ENCODE results near the gene WSB1. TPM values are rescaled to one million over a fixed set of nuclear protein-coding genes. Genes with fewer than 3 reads are reported as not detected.
A peak's percentile ranks its signal among the peaks of the same experiment; 100 is the strongest.

The WSB1 gene
- total and polyA plus RNA-seq, 9 of the 15 experiments (the other 6 are each of a cell fraction or from before 2014, with no cell fraction given), result 22.8 to 229 (median 81.1) TPM

DNA sequence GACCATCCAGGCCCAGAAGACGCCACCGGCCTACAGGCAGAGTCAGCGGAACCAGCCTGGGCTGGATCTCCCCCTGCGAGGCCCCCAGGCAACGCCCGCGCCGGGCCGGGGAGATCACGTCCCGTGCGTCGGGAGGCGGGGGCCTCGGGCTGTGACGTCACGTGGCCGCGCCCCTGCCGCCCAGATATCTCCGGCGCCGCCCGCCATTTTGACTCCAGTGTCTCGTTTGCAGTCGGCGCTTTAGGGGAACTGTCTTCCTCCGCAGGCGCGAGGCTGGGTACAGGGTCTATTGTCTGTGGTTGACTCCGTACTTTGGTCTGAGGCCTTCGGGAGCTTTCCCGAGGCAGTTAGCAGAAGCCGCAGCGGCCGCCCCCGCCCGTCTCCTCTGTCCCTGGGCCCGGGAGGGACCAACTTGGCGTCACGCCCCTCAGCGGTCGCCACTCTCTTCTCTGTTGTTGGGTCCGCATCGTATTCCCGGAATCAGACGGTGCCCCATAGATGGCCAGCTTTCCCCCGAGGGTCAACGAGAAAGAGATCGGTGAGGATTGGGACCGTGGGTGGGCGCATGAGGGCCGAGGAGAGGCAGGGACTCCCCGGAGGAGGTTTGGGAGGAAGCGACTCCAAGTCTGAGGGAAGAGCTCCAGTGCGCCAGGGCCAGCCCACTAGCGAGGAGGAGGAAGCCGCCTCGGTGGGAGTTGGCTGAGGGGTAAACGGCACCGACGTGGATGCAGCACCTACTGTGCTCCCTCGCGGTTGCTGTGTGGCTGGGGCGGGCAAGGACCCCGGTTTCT, at the start of gene WSB1 (continued):
- TF ChIP-seq EP300 (IDR thresholded peaks at IDR 0.05; ENCODE audit: low read length), result 0 out of 2 replicates have a peak, but pooled peaks have one; percentile 49
- TF ChIP-seq CREB3L1 (IDR thresholded peaks at IDR 0.05; ENCODE audit: borderline replicate concordance, low read depth), result no peak
- TF ChIP-seq, protein P1, sequence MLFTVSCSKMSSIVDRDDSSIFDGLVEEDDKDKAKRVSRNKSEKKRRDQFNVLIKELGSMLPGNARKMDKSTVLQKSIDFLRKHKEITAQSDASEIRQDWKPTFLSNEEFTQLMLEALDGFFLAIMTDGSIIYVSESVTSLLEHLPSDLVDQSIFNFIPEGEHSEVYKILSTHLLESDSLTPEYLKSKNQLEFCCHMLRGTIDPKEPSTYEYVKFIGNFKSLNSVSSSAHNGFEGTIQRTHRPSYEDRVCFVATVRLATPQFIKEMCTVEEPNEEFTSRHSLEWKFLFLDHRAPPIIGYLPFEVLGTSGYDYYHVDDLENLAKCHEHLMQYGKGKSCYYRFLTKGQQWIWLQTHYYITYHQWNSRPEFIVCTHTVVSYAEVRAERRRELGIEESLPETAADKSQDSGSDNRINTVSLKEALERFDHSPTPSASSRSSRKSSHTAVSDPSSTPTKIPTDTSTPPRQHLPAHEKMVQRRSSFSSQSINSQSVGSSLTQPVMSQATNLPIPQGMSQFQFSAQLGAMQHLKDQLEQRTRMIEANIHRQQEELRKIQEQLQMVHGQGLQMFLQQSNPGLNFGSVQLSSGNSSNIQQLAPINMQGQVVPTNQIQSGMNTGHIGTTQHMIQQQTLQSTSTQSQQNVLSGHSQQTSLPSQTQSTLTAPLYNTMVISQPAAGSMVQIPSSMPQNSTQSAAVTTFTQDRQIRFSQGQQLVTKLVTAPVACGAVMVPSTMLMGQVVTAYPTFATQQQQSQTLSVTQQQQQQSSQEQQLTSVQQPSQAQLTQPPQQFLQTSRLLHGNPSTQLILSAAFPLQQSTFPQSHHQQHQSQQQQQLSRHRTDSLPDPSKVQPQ (CRISPR knock-in tag; IDR thresholded peaks at IDR 0.05; ENCODE audit: borderline replicate concordance), result no peak
- no peak for TF ChIP-seq CREBBP (IDR thresholded peaks at IDR 0.05; ENCODE audit: low read depth, low read length)
- peak; percentile 61 for TF ChIP-seq NEUROD1 (IDR thresholded peaks at IDR 0.05; ENCODE audit: borderline replicate concordance, low read depth, low read length, partially characterized antibody)
- no peak for TF ChIP-seq TARDBP (IDR thresholded peaks at IDR 0.05)
- TF ChIP-seq, protein P2, sequence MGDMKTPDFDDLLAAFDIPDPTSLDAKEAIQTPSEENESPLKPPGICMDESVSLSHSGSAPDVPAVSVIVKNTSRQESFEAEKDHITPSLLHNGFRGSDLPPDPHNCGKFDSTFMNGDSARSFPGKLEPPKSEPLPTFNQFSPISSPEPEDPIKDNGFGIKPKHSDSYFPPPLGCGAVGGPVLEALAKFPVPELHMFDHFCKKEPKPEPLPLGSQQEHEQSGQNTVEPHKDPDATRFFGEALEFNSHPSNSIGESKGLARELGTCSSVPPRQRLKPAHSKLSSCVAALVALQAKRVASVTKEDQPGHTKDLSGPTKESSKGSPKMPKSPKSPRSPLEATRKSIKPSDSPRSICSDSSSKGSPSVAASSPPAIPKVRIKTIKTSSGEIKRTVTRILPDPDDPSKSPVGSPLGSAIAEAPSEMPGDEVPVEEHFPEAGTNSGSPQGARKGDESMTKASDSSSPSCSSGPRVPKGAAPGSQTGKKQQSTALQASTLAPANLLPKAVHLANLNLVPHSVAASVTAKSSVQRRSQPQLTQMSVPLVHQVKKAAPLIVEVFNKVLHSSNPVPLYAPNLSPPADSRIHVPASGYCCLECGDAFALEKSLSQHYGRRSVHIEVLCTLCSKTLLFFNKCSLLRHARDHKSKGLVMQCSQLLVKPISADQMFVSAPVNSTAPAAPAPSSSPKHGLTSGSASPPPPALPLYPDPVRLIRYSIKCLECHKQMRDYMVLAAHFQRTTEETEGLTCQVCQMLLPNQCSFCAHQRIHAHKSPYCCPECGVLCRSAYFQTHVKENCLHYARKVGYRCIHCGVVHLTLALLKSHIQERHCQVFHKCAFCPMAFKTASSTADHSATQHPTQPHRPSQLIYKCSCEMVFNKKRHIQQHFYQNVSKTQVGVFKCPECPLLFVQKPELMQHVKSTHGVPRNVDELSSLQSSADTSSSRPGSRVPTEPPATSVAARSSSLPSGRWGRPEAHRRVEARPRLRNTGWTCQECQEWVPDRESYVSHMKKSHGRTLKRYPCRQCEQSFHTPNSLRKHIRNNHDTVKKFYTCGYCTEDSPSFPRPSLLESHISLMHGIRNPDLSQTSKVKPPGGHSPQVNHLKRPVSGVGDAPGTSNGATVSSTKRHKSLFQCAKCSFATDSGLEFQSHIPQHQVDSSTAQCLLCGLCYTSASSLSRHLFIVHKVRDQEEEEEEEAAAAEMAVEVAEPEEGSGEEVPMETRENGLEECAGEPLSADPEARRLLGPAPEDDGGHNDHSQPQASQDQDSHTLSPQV (IDR thresholded peaks at IDR 0.05), result no peak
- TF ChIP-seq MAFF (IDR thresholded peaks at IDR 0.05; ENCODE audit: low read length), result no peak
- TF ChIP-seq ZNF134 (CRISPR knock-in tag; conservative IDR thresholded peaks at IDR 0.05), result no peak
- peak; percentile 68 for TF ChIP-seq TOE1 (IDR thresholded peaks at IDR 0.05; ENCODE audit: borderline replicate concordance)
- no peak for TF ChIP-seq TOE1 (CRISPR knock-in tag; IDR thresholded peaks at IDR 0.05; ENCODE audit: borderline replicate concordance, low read depth)
- peak; percentile 42; the same call in 1 of the 2 replicates for TF ChIP-seq NCOA6 (IDR thresholded peaks at IDR 0.05)
- 0 out of 2 replicates have a peak, but pooled peaks have one; percentile 1 for TF ChIP-seq NFATC3 (IDR thresholded peaks at IDR 0.05)
- no peak for TF ChIP-seq FOXA1 (IDR thresholded peaks at IDR 0.05; ENCODE audit: borderline replicate concordance)
- no peak for TF ChIP-seq CREB5 (CRISPR knock-in tag; IDR thresholded peaks at IDR 0.05)
- peak; percentile 83 for TF ChIP-seq SMAD1 (IDR thresholded peaks at IDR 0.05; ENCODE audit: low read depth, low read length, partially characterized antibody)
- TF ChIP-seq ZNF589 (CRISPR knock-in tag; IDR thresholded peaks at IDR 0.05; ENCODE audit: low read depth), result no peak
- TF ChIP-seq SOX6 (IDR thresholded peaks at IDR 0.05), result peak; percentile 60; the same call in 1 of the 2 replicates
- TF ChIP-seq ZNF165 (CRISPR knock-in tag; IDR thresholded peaks at IDR 0.05; ENCODE audit: borderline replicate concordance), result no peak
